Muscle of leg (tissue), 16 donors: ENCODE data around the gene CLEC4M. TPM values are rescaled to one million over a fixed set of nuclear protein-coding genes. Genes with fewer than 3 reads are reported as not detected.

Experiments
- DNase-seq: peaks from one replicate; pipeline ENCODE4 v3.0.0; 2013
- H3K27ac ChIP-seq: one replicate; pipeline ENCODE4 v1.5.1; 2013; ENCODE audit warnings: mild to moderate bottlenecking, low read length, control low read depth
- H3K27me3 ChIP-seq: one replicate; pipeline ENCODE4 v1.6.1; 2013; ENCODE audit warnings: low read length; ENCODE audit not compliant: control insufficient read depth, insufficient read depth
- H3K36me3 ChIP-seq: one replicate; pipeline ENCODE4 v1.6.1; 2013; ENCODE audit warnings: low read length; ENCODE audit not compliant: control insufficient read depth, insufficient read depth
- H3K4me1 ChIP-seq: one replicate; pipeline ENCODE4 v1.6.1; 2013; ENCODE audit warnings: low read length; ENCODE audit not compliant: control insufficient read depth, insufficient read depth
- H3K4me3 ChIP-seq: one replicate; pipeline ENCODE4 v1.5.1; 2013; ENCODE audit warnings: low read length, control low read depth
- H3K9me3 ChIP-seq: replicated peaks from 2 replicates; pipeline ENCODE4 v1.6.1; 2013; ENCODE audit warnings: low read depth, low read length; ENCODE audit not compliant: control insufficient read depth
- WGBS: methylation state at CpG from one replicate; pipeline ENCODE4 v1.1.5; 2013; ENCODE audit warnings: missing lambda C conversion rate; ENCODE audit not compliant: insufficient coverage; 5-methylcytosine and 5-hydroxymethylcytosine counted together
- long read RNA-seq, 11 donors: transcript quantifications; one replicate each; lab custom pipeline, GENCODE V29; 2026
- polyA plus RNA-seq, 8 donors: library from polyadenylated mRNA; unstranded; fragments of 120-200 nt; gene quantifications; one replicate each; pipeline versions ENCODE4 v1.2.1 to v1.2.3, GENCODE V29; 2013; ENCODE audit warnings: inconsistent platforms in 1 of 8, low replicate concordance in 1 of 8; ENCODE audit not compliant: insufficient read length in 8 of 8, insufficient read depth in 1 of 8
- total RNA-seq: library from RNA; stranded (reverse); fragments of 120-200 nt; gene quantifications from one replicate; pipeline ENCODE4 v1.2.4, GENCODE V29; 2013

CLEC4M gene, protein sequence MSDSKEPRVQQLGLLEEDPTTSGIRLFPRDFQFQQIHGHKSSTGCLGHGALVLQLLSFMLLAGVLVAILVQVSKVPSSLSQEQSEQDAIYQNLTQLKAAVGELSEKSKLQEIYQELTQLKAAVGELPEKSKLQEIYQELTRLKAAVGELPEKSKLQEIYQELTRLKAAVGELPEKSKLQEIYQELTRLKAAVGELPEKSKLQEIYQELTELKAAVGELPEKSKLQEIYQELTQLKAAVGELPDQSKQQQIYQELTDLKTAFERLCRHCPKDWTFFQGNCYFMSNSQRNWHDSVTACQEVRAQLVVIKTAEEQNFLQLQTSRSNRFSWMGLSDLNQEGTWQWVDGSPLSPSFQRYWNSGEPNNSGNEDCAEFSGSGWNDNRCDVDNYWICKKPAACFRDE
- total RNA-seq, result not detected
- polyA plus RNA-seq, result under 1 TPM in 1 of 8 donors, not detected in 7; 0.12 TPM
- long read RNA-seq, donor 1, result 0 reads
- long read RNA-seq, donor 2, result 0 reads
- long read RNA-seq, donor 3, result 0 reads
- long read RNA-seq, donor 4, result 0 reads
- long read RNA-seq, donor 5, result 0 reads
- long read RNA-seq, donor 6, result 0 reads
- long read RNA-seq, donor 7, result 0 reads
- long read RNA-seq, donor 8, result 0 reads
- long read RNA-seq, donor 9, result 0 reads
- long read RNA-seq, donor 10, result 0 reads
- long read RNA-seq, donor 11, result 0 reads

DNA sequence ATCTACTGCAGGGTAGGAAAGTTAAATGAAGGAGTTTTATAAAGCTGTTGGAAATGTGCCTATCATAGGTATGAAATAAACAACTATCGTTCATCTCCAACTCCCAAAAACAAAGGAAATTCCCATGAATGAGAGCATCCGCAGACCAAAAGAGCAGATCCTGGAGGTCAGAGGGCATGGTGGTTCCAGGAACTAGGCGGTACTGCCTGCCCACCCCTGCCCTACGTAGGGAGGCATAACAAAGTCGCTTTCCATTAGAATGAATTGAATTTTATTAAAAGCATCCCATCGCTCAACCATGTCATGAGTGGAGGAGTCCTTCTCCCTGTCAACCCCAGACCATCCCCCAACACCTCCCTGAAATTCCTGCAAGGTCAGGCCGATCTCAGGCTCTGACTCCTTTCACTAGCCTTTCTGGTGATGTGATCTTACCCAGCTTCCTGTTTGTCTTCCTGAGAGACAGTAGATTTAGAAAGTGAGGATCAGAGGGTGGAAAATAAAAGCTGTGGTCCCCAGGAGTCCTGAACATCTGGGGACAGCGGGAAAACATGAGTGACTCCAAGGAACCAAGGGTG, at the start of gene CLEC4M:
Gene CLEC4M (plus strand): TSS at position 525 of the 575 bp plus-strand sequence. CDS start 24 bp downstream, at position 549.
- Histone ChIP-seq H3K9me3 (peaks cover 15% of the 10 kb centered on the region), H3K36me3 (no peaks in the 10 kb centered on the region), H3K27ac (no peak within 1 kb of the TSS), H3K4me1 (no peaks in the 10 kb centered on the region), H3K4me3 (no peak within 1 kb of the TSS), H3K27me3 (peaks cover 3% of the 10 kb centered on the region)
- WGBS, result 89% methylated on average over 3 of the region's 8 CpGs
- no peak for DNase-seq

DNA sequence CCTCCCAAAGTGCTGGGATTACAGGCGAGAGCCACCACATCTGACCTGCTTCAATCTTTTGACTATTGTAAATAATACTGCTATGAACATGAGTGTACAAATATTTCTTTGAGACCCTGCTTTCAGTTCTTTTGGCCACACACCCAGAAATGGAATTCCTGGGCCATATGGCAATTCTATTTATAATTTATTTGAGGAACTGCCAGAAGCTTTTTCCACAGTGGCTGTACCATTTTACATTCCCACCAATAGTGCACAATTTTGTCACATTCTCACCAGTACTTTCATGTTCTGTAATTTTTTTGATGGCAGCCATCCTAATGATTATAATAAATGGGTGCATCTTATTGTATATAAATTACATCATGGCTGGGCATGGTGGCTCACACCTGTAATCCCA, 47.4 kb upstream of the CLEC4M start:
- Histone ChIP-seq H3K9me3 (peaks cover 4% of the 10 kb centered on the region), H3K27ac (no peak overlapping the region), H3K36me3 (no peaks in the 10 kb centered on the region), H3K4me1 (no peaks in the 10 kb centered on the region), H3K27me3 (no peaks in the 10 kb centered on the region), H3K4me3 (no peak overlapping the region)
- peak; percentile 34 for DNase-seq
- no CpG with 5 or more reads among the region's 1 CpG for WGBS

DNA sequence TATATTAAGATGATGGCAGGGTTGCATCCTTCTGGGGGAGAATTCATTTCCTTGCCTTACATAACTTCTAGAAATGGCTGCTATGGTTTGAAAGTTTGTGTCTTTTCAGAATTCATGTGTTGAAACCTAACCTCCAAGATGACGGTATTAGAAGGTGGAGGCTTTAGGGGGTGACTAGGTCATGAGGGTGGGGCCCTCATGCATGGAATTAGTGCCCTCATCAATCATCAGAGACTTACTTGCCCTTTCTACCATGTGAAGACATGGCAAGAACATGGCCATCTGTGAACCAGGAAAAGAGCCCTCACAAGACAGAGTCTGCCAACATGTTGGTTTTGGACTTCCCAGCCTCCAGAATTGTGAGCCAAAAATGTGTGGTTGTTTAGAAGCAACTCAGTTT, 46.3 kb upstream of the CLEC4M start:
- peaks cover 4% of the 10 kb centered on the region for H3K9me3 ChIP-seq
- no peaks in the 10 kb centered on the region for H3K27me3 ChIP-seq
- WGBS, result no CpG with 5 or more reads among the region's 1 CpG
- H3K36me3 ChIP-seq, result no peaks in the 10 kb centered on the region
- H3K27ac ChIP-seq, result no peak overlapping the region
- no peak for DNase-seq
- H3K4me1 ChIP-seq, result no peaks in the 10 kb centered on the region
- no peak overlapping the region for H3K4me3 ChIP-seq

DNA sequence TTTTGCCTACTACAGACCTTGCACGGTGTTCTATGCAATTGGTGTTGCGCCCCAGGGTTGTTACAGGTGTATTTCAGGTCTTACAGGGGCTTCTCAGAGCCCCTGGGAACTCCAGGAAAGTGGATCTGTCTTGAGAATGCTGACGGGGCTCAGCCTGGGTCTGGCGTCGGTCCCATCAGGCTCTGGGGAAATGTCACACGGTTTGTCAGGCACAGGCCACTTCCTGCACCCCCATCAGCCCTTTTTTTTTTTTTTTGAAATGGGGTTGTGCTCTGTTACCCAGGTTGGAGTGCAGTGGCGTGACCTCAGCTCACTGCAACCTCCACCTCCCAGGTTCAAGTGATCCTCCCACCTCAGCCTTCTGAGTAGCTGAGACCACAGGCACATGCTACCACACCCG, 44.4 kb upstream of the CLEC4M start:
- 60% methylated on average over 3 of the region's 8 CpGs for WGBS
- no peaks in the 10 kb centered on the region for H3K27me3 ChIP-seq

DNA sequence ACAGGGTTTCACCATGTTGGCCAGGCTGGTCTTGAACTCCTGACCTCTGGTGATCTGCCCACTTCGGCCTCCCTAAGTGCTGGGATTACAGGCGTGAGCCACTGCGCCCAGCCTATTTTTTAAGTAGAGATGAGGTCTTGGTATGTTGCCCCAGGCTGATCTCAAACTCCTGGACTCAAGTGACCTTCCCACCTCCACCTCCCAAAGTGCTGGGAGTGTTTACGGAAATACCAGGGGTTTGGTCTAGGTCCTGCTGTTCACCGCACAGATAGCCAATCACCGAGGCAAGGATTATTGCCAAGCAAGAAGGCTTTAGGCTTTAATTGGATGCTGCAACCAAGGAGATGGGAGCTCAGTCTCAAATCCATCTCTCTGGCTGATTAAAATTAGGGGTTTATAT, 42.7 kb upstream of the CLEC4M start:
- no peak overlapping the region for H3K27ac ChIP-seq
- H3K4me1 ChIP-seq, result no peaks in the 10 kb centered on the region
- no peaks in the 10 kb centered on the region for H3K36me3 ChIP-seq
- no peak for DNase-seq
- no peak overlapping the region for H3K4me3 ChIP-seq
- no peaks in the 10 kb centered on the region for H3K27me3 ChIP-seq
- H3K9me3 ChIP-seq, result peaks cover 4% of the 10 kb centered on the region
- WGBS, result 55% methylated on average over 4 of the region's 6 CpGs

More for the DNA sequence above, 44.4 kb upstream of the CLEC4M start:
- Histone ChIP-seq H3K36me3 (no peaks in the 10 kb centered on the region), H3K4me3 (no peak overlapping the region), H3K9me3 (peaks cover 4% of the 10 kb centered on the region), H3K4me1 (no peaks in the 10 kb centered on the region), H3K27ac (no peak overlapping the region)
- DNase-seq, result peak; percentile 36

DNA sequence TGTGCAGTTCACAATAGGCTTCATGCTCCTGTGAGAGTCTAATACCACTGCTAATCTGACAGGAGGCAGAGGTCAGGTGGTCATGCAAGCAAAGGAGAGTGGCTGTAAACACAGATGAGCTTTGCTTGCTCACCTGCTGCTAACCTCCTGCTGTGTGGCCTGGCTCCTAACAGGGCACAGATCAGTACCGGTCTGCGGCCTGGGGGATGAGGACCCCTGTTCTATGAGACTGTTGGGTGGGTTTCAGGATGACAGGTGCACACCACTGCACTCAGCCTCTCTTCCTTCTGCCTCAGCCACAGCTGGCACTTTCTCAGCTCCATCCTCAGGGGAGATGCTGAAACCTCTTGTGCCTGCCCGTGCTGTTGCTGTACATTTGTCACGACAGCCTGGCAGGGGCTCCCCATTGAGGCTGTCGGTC, 40.8 kb upstream of the CLEC4M start:
- DNase-seq, result no peak
- no peaks in the 10 kb centered on the region for H3K27me3 ChIP-seq
- no peaks in the 10 kb centered on the region for H3K36me3 ChIP-seq
- no peak overlapping the region for H3K27ac ChIP-seq
- H3K9me3 ChIP-seq, result no peaks in the 10 kb centered on the region
- no peak overlapping the region for H3K4me3 ChIP-seq
- WGBS, result 20% methylated on average over 2 of the region's 5 CpGs
- no peaks in the 10 kb centered on the region for H3K4me1 ChIP-seq

DNA sequence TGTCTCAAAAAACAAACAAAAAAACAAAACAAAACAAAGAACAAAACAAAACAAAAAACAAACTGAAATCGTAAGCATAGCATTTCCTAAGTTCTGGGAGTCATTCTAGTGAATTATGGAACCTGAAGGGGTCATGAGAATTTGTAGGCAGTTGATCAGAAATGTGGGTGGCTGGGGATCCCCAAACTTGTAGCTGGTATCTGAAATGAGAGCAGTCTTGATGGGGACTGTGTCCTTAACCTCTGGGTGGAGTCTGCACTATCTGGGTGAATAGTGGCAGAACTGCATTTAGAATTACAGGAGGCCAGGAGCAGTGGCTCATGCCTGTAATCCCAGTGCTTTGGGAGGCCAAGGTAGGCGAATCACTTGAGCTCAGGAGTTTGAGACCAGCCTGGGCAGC, 37.3 kb upstream of the CLEC4M start:
- H3K36me3 ChIP-seq, result no peaks in the 10 kb centered on the region
- 40% methylated on average over 1 of the region's 2 CpGs for WGBS
- no peaks in the 10 kb centered on the region for H3K9me3 ChIP-seq
- peaks cover 32% of the 10 kb centered on the region for H3K27me3 ChIP-seq
- no peak overlapping the region for H3K27ac ChIP-seq
- DNase-seq, result no peak
- no peak overlapping the region for H3K4me3 ChIP-seq
- H3K4me1 ChIP-seq, result no peaks in the 10 kb centered on the region

DNA sequence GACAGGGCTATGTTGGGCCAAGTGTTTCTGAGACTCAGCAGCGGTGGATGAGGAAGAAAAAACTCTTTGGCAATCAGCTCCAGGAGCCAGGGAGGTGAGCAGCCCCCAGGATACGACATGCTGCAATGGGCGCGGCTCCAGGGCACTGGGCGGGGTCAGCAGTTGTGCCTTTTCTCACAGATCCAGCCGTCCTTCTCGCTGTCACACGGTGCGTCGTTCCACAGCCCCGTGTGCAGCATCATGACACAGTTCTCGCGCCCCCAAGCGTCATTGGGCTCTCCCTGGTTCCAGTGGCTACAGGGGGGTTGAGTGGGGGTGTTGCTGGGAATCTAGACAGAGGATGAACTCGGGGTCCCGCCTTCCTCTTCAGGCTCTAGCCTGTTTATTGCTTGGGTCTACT, 33.8 kb upstream of the CLEC4M start:
- no peaks in the 10 kb centered on the region for H3K4me1 ChIP-seq
- no peak overlapping the region for H3K27ac ChIP-seq
- 7% methylated on average over 6 of the region's 16 CpGs for WGBS
- peaks cover 53% of the 10 kb centered on the region for H3K27me3 ChIP-seq
- H3K4me3 ChIP-seq, result no peak overlapping the region
- no peaks in the 10 kb centered on the region for H3K9me3 ChIP-seq
- no peaks in the 10 kb centered on the region for H3K36me3 ChIP-seq
- no peak for DNase-seq

DNA sequence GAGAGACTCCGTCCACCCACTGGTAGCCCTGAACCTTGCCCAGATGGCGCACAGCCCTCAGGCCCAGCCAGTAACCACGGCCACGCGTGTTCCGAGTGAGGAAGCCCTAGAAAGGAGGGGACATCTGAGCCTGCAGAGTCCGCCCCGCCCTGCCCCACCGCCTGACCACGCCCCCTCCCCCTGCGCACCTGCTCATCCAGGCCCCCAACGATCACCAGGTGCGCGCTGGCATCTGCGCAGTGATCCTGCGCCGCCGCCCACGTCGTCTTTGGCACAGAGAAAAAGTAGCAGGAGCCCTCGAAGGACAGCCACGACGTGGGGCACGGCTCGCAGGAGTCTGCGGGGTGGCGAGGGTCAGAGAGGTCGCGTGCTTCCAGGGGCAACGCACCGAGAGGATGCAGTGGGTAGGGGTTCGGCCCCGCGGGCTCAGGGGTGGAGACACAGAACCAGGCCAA, 33.2 kb upstream of the CLEC4M start:
- Histone ChIP-seq H3K27ac (no peak overlapping the region), H3K27me3 (peaks cover 55% of the 10 kb centered on the region), H3K36me3 (no peaks in the 10 kb centered on the region), H3K4me1 (no peaks in the 10 kb centered on the region), H3K4me3 (no peak overlapping the region), H3K9me3 (no peaks in the 10 kb centered on the region)
- no peak for DNase-seq
- WGBS, result 7% methylated on average over 23 of the region's 34 CpGs
